GM12878 (cell line): ENCODE measurements around the gene WWOX. TPM values are rescaled to one million over a fixed set of nuclear protein-coding genes. Genes with fewer than 3 reads are reported as not detected.

Source experiments
- ATAC-seq: fragments of 200-7000 bp; cut with Tn5 transposase; 3 replicates; pipeline ENCODE4 v1.9.1; 2020; ENCODE audit warnings: mild to moderate bottlenecking, moderate library complexity
- BruUV-seq: library from RNA; stranded (reverse); fragments of 400-500 nt; replicated peaks from 2 replicates; lab custom pipeline; 2021; lab: Mats Ljungman, UMichigan
- CTCF ChIA-PET: fragments of 300-600 bp; sonication (Branson Sonifier 250); formaldehyde crosslinking; extraction: SDS; loops from one replicate; lab custom pipeline; 2021; ENCODE audit warnings: inconsistent platforms; lab: Yijun Ruan, JAX
- POLR2A ChIA-PET: fragments of 350-600 bp; formaldehyde crosslinking; extraction: SDS; loops from one replicate; lab custom pipeline; 2021; ENCODE audit warnings: inconsistent platforms; lab: Charles Lee
- RAD21 ChIA-PET: fragments of 300-600 bp; sonication (Branson Sonifier 250); formaldehyde crosslinking; loops from one replicate; lab custom pipeline; 2023; ENCODE audit warnings: antibody characterized with exemption; ENCODE audit not compliant: unreplicated experiment; lab: Charles Lee
- SMC1A ChIA-PET: fragments of 300-600 bp; sonication (Branson Sonifier 250); formaldehyde crosslinking; loops from one replicate; lab custom pipeline; 2023; ENCODE audit not compliant: unreplicated experiment, uncharacterized antibody; lab: Charles Lee
- DNase-seq: peaks from one replicate; pipeline ENCODE4 v3.0.0-alpha.2; 2011; ENCODE audit warnings: low read depth, low spot score
- FAIRE-seq: peaks from 3 replicates; lab custom pipeline; 2011; peaks lifted over from hg19 to GRCh38; lab: Jason Lieb, UNC
- H2AFZ ChIP-seq: 2 replicates; pipeline ENCODE4 v1.6.0; 2011; ENCODE audit warnings: low read depth, low read length, control low read depth; ENCODE audit not compliant: control insufficient read depth
- H3K27ac ChIP-seq: 2 replicates; pipeline ENCODE4 v1.5.1; 2011; ENCODE audit warnings: control low read depth; ENCODE audit not compliant: control insufficient read depth, insufficient read depth
- H3K27me3 ChIP-seq, 2 experiments: replicated peaks in 1 of 2; 2 replicates each; pipeline versions ENCODE4 v1.6.0 to v1.6.1; 2011; ENCODE audit warnings: low read length in 1 of 2; ENCODE audit not compliant: control insufficient read depth in 2 of 2, insufficient read depth in 2 of 2
- H3K36me3 ChIP-seq, 2 experiments: 2 replicates each; pipeline ENCODE4 v1.5.1; 2011; ENCODE audit warnings: low read length in 1 of 2; ENCODE audit not compliant: control insufficient read depth in 2 of 2, insufficient read depth in 2 of 2
- H3K4me1 ChIP-seq: 2 replicates; pipeline ENCODE4 v1.6.1; 2011; ENCODE audit warnings: mild to moderate bottlenecking, low read length, moderate library complexity, mixed read lengths; ENCODE audit not compliant: control insufficient read depth, insufficient read depth
- H3K4me2 ChIP-seq: 2 replicates; pipeline ENCODE4 v1.6.0; 2011; ENCODE audit warnings: control low read depth; ENCODE audit not compliant: control insufficient read depth, insufficient read depth
- H3K4me3 ChIP-seq: fragments of 200-600 bp; sonication (generic); 2 replicates; pipeline ENCODE4 v1.5.1; 2016
- H3K79me2 ChIP-seq: 2 replicates; pipeline ENCODE4 v1.6.0; 2011; ENCODE audit warnings: low read length; ENCODE audit not compliant: control insufficient read depth, insufficient read depth
- H3K9ac ChIP-seq: 2 replicates; pipeline ENCODE4 v1.8.0; 2011; ENCODE audit warnings: low read length, control low read depth, mixed read lengths; ENCODE audit not compliant: control insufficient read depth, insufficient read depth
- H3K9me3 ChIP-seq: replicated peaks from 3 replicates; pipeline ENCODE4 v1.5.1; 2011; ENCODE audit warnings: mild to moderate bottlenecking, low read length; ENCODE audit not compliant: control insufficient read depth, insufficient read depth
- H4K20me1 ChIP-seq: 2 replicates; pipeline ENCODE4 v1.6.0; 2011; ENCODE audit not compliant: control insufficient read depth, insufficient read depth
- BRCA1 ChIP-seq: IDR thresholded peaks from 2 replicates; pipeline ENCODE4 v1.6.1; 2011; ENCODE audit warnings: low read depth, low read length, improper control_type of control experiment
- CBX3 ChIP-seq: fragments of 200-600 bp; sonication (generic); IDR thresholded peaks from 2 replicates; pipeline ENCODE4 v1.6.1; 2016; ENCODE audit warnings: low read depth, borderline replicate concordance
- ELK1 ChIP-seq: IDR thresholded peaks from 2 replicates; pipeline ENCODE4 v1.6.1; 2012; ENCODE audit warnings: low read depth, low read length, improper control_type of control experiment
- ETV6 ChIP-seq, 2 experiments: fragments of 450-650 bp in 1 of 2; IDR thresholded peaks in 1 of 2; conservative IDR thresholded peaks in 1 of 2; 2 replicates each; pipeline ENCODE4 v1.6.1; 2014; ENCODE audit warnings: antibody characterized with exemption in 1 of 2, borderline replicate concordance in 1 of 2, low read depth in 1 of 2, mild to moderate bottlenecking in 1 of 2, moderate library complexity in 1 of 2
- GATAD2B ChIP-seq: fragments of 450-650 bp; conservative IDR thresholded peaks from 2 replicates; pipeline ENCODE4 v1.6.1; 2017; ENCODE audit warnings: low read depth, mild to moderate bottlenecking, moderate library complexity
- MEF2A ChIP-seq: IDR thresholded peaks from 2 replicates; pipeline ENCODE4 v1.6.1; 2011; ENCODE audit warnings: low read depth, mild to moderate bottlenecking, low read length, moderate library complexity; ENCODE audit not compliant: insufficient read depth
- MLLT1 ChIP-seq: fragments of 450-650 bp; IDR thresholded peaks from 2 replicates; pipeline ENCODE4 v1.6.1; 2016; ENCODE audit warnings: mild to moderate bottlenecking
- SMAD1 ChIP-seq: fragments of 450-650 bp; IDR thresholded peaks from 2 replicates; pipeline ENCODE4 v1.6.1; 2018; ENCODE audit warnings: mild to moderate bottlenecking, low read depth; ENCODE audit not compliant: partially characterized antibody
- WGBS: methylation state at CpG from one replicate; pipeline ENCODE4 v1.1.6; 2016; ENCODE audit warnings: low lambda C conversion rate; ENCODE audit not compliant: insufficient replicate concordance, insufficient coverage; ENCODE audit errors: missing lambda C conversion rate; 5-methylcytosine and 5-hydroxymethylcytosine counted together
- in situ Hi-C: fragments of 300-500 bp; cut with MboI; formaldehyde crosslinking; loops from 9 replicates; pipeline ENCODE4 v1.14.3; 2018; ENCODE audit warnings: mixed read lengths
- intact Hi-C: fragments of 100-400 bp; cut with micrococcal nuclease; formaldehyde crosslinking; loops from one replicate; pipeline ENCODE4 v1.14.2; 2022; ENCODE audit not compliant: unreplicated experiment
- polyA plus RNA-seq, 11 experiments: library from polyadenylated mRNA; depleted of rRNA in 4 of 11; unstranded in 6 of 11; stranded (reverse) in 5 of 11; fragments of >200 nt; fragmentation: Nextera tagmentation in 4 of 11; fragmentation: Illumina TruSeq in 1 of 11; extraction: Ambion mirVana in 4 of 11; extraction: Trizol in 1 of 11; gene quantifications; 1 replicate in 1 of 11; 2 replicates in 10 of 11; pipeline versions ENCODE4 v1.2.1 to v1.2.3, GENCODE V29; 2011 to 2016; ENCODE audit warnings: inconsistent platforms in 2 of 11, missing spikeins in 2 of 11, low read depth in 1 of 11
- total RNA-seq, 4 experiments: library from RNA; depleted of rRNA in 3 of 4; stranded (reverse); fragments of >200 nt in 3 of 4; fragmentation: Illumina TruSeq in 1 of 4; extraction: Trizol in 1 of 4; gene quantifications; 2 replicates each; pipeline versions ENCODE4 v1.2.1 to v1.2.3, GENCODE V29; 2013 to 2021

The WWOX gene
- total and polyA plus RNA-seq, 10 of the 15 experiments (the other 5 are each of a cell fraction or from before 2014, with no cell fraction given), result 2.8 to 24.4 (median 17.8) TPM

GRCh38 chr16:78812582-78812981 lies 713.1 kb downstream of the WWOX start:
- Histone ChIP-seq H3K4me1 (no peaks in the 10 kb centered on the region), H3K36me3 (no peaks in the 10 kb centered on the region), H4K20me1 (no peaks in the 10 kb centered on the region), H3K9me3 (no peaks in the 10 kb centered on the region), H3K27ac (no peak overlapping the region), H3K27me3 (no peaks in the 10 kb centered on the region), H2AFZ (no peak overlapping the region), H3K79me2 (no peaks in the 10 kb centered on the region), H3K9ac (no peak overlapping the region), H3K4me2 (no peak overlapping the region), H3K4me3 (no peak overlapping the region)
- intact Hi-C loops (no loop called here), in situ Hi-C loops (no loop called here)
- ChIA-PET CTCF (no interaction called here), POLR2A (no interaction called here), SMC1A (no interaction called here), RAD21 (no interaction called here)
- FAIRE-seq (no peak), ATAC-seq (no peak), DNase-seq (no peak)
- BruUV-seq, result no TSS peak
- TF ChIP-seq MEF2A, result no peak
- TF ChIP-seq GATAD2B, result no peak
- TF ChIP-seq CBX3, result no peak
- no peak for TF ChIP-seq ETV6 (conservative IDR thresholded peaks at IDR 0.05 in 1 of 2, IDR thresholded peaks at IDR 0.05 in 1 of 2; ENCODE audit: borderline replicate concordance in 1 of 2, low read depth in 1 of 2)
- no peak for TF ChIP-seq ELK1
- no peak for TF ChIP-seq SMAD1
- no peak for TF ChIP-seq BRCA1
- no peak for TF ChIP-seq MLLT1
- WGBS, result 78% methylated on average over 6 of the region's 6 CpGs
